Naive B cell (primary cell): ENCODE results near the gene DISP1. TPM values are rescaled to one million over a fixed set of nuclear protein-coding genes. Genes with fewer than 3 reads are reported as not detected.

Source experiments
- ATAC-seq, 2 donors: fragments of 150-1000 bp; cut with Tn5 transposase; 2 replicates each; pipeline ENCODE4 v1.10.0; 2021; ENCODE audit warnings: low read depth in 2 of 2, mild to moderate bottlenecking in 2 of 2, moderate library complexity in 2 of 2
- DNase-seq: peaks from one replicate; pipeline ENCODE4 v3.0.0; 2022
- H3K27ac Mint-ChIP-seq, 6 donors: one replicate each; pipeline ENCODE4 v1.8.0; 2020 to 2022; ENCODE audit warnings: mild to moderate bottlenecking in 6 of 6, mixed read lengths in 6 of 6, moderate library complexity in 5 of 6, inconsistent platforms in 2 of 6
- H3K27me3 Mint-ChIP-seq, 3 donors: one replicate each; pipeline ENCODE4 v1.8.0; 2021 to 2022; ENCODE audit warnings: mixed read lengths in 3 of 3, mild to moderate bottlenecking in 1 of 3
- H3K36me3 Mint-ChIP-seq, 2 donors: one replicate each; pipeline ENCODE4 v1.8.0; 2020 to 2022; ENCODE audit warnings: mixed read lengths in 2 of 2, inconsistent platforms in 1 of 2, mild to moderate bottlenecking in 1 of 2
- H3K4me1 Mint-ChIP-seq, 3 donors: one replicate each; pipeline ENCODE4 v1.8.0; 2020 to 2022; ENCODE audit warnings: mixed read lengths in 3 of 3, inconsistent platforms in 1 of 3, mild to moderate bottlenecking in 1 of 3, moderate library complexity in 1 of 3
- H3K4me3 Mint-ChIP-seq, 8 donors: one replicate each; pipeline ENCODE4 v1.8.0; 2020 to 2022; ENCODE audit warnings: mild to moderate bottlenecking in 8 of 8, mixed read lengths in 8 of 8, moderate library complexity in 8 of 8, inconsistent platforms in 2 of 8
- H3K9me3 Mint-ChIP-seq, 7 donors: one replicate each; pipeline ENCODE4 v1.8.0; 2020 to 2022; ENCODE audit warnings: mixed read lengths in 7 of 7, mild to moderate bottlenecking in 5 of 7, inconsistent platforms in 2 of 7, moderate library complexity in 1 of 7
- polyA plus RNA-seq, 6 donors: library from polyadenylated mRNA; unstranded; fragments of 300-500 nt; fragmentation: Illumina TruSeq; gene quantifications; one replicate each; pipeline ENCODE4 v1.2.3, GENCODE V29; 2021; ENCODE audit warnings: low read depth in 6 of 6

The DISP1 gene
- polyA plus RNA-seq, 6 donors from 2014 or later: 3.4 to 8.4 (median 5.8) TPM

GRCh38 chr1:222786121-222786520, 28.7 kb upstream of the DISP1 start:
- Mint-ChIP-seq H3K9me3 (peaks cover 8 to 24% (median 15%) of the 10 kb centered on the region in 7 donors), H3K4me3 (no peak overlapping the region), H3K4me1 (peaks cover 59 to 81% (median 66%) of the 10 kb centered on the region in 3 donors), H3K27ac (no peak overlapping the region), H3K27me3 (no peaks in the 10 kb centered on the region), H3K36me3 (peaks cover 7 to 23% of the 10 kb centered on the region in 2 donors)
- DNase-seq (no peak), ATAC-seq (no peak)

GRCh38 chr1:222787729-222788128, 27.1 kb upstream of the DISP1 start:
- peaks cover 8 to 24% (median 15%) of the 10 kb centered on the region in 7 donors for H3K9me3 Mint-ChIP-seq
- DNase-seq (no peak), ATAC-seq (no peak)
- H3K36me3 Mint-ChIP-seq: peaks cover 7 to 23% of the 10 kb centered on the region in 2 donors
- H3K27ac Mint-ChIP-seq: peak overlapping the region in 2 of 6 donors; percentile 71 to 88
- H3K4me3 Mint-ChIP-seq: peak overlapping the region in 2 of 8 donors; percentile 23 to 36
- no peaks in the 10 kb centered on the region for H3K27me3 Mint-ChIP-seq
- H3K4me1 Mint-ChIP-seq: peaks cover 64 to 89% (median 68%) of the 10 kb centered on the region in 3 donors

GRCh38 chr1:222788402-222789156, 26.3 kb upstream of the DISP1 start:
- Mint-ChIP-seq H3K27ac (peak overlapping the region in 3 of 6 donors; percentile 10 to 30 (median 11)), H3K27me3 (no peaks in the 10 kb centered on the region), H3K4me1 (peaks cover 67 to 92% (median 74%) of the 10 kb centered on the region in 3 donors), H3K9me3 (peaks cover 8 to 24% (median 15%) of the 10 kb centered on the region in 7 donors), H3K36me3 (peaks cover 7 to 23% of the 10 kb centered on the region in 2 donors), H3K4me3 (peak overlapping the region in 5 of 8 donors; percentile 23 to 62 (median 52))
- no peak for ATAC-seq
- DNase-seq: no peak

GRCh38 chr1:222790115-222790514, 24.7 kb upstream of the DISP1 start:
- Mint-ChIP-seq H3K4me1 (peaks cover 56 to 78% (median 63%) of the 10 kb centered on the region in 3 donors), H3K27ac (peak overlapping the region in 3 of 6 donors; percentile 11 to 74 (median 39)), H3K9me3 (peaks cover 8 to 24% (median 15%) of the 10 kb centered on the region in 7 donors), H3K4me3 (no peak overlapping the region), H3K27me3 (no peaks in the 10 kb centered on the region), H3K36me3 (peaks cover 7 to 23% of the 10 kb centered on the region in 2 donors)
- DNase-seq (no peak), ATAC-seq (no peak)

- H3K27ac Mint-ChIP-seq: peak overlapping the region in 4 of 6 donors; percentile 8 to 68 (median 25)
- peaks cover 8 to 24% (median 15%) of the 10 kb centered on the region in 7 donors for H3K9me3 Mint-ChIP-seq
- no peak for ATAC-seq
- no peak overlapping the region for H3K4me3 Mint-ChIP-seq
- H3K4me1 Mint-ChIP-seq: peaks cover 52 to 74% (median 60%) of the 10 kb centered on the region in 3 donors
- H3K36me3 Mint-ChIP-seq: peaks cover 7 to 23% of the 10 kb centered on the region in 2 donors
- no peak for DNase-seq
- H3K27me3 Mint-ChIP-seq: no peaks in the 10 kb centered on the region
These were observed 24.3 kb upstream of the DISP1 start for GRCh38 chr1:222790520-222790919.

- Mint-ChIP-seq H3K9me3 (peaks cover 8 to 24% (median 15%) of the 10 kb centered on the region in 7 donors), H3K36me3 (peaks cover 7 to 23% of the 10 kb centered on the region in 2 donors), H3K4me3 (no peak overlapping the region), H3K4me1 (peaks cover 46 to 67% (median 57%) of the 10 kb centered on the region in 3 donors), H3K27ac (peak overlapping the region in 3 of 6 donors; percentile 11 to 54 (median 35)), H3K27me3 (no peaks in the 10 kb centered on the region)
- no peak for DNase-seq
- no peak for ATAC-seq
These were observed 23.7 kb upstream of the DISP1 start for GRCh38 chr1:222791006-222791710.

GRCh38 chr1:222792744-222793143, 22.1 kb upstream of the DISP1 start:
- DNase-seq: peak; percentile 42
- no peaks in the 10 kb centered on the region for H3K27me3 Mint-ChIP-seq
- peaks cover 7 to 23% of the 10 kb centered on the region in 2 donors for H3K36me3 Mint-ChIP-seq
- H3K4me3 Mint-ChIP-seq: no peak overlapping the region
- ATAC-seq: peak; percentile 32 to 48
- H3K27ac Mint-ChIP-seq: peak overlapping the region in 3 of 6 donors; percentile 35 to 80 (median 74)
- H3K4me1 Mint-ChIP-seq: peaks cover 34 to 56% (median 47%) of the 10 kb centered on the region in 3 donors
- H3K9me3 Mint-ChIP-seq: peaks cover 8 to 24% (median 15%) of the 10 kb centered on the region in 7 donors

GRCh38 chr1:222794656-222795474, 20.0 kb upstream of the DISP1 start:
- DNase-seq (no peak), ATAC-seq (no peak)
- Mint-ChIP-seq H3K27ac (no peak overlapping the region), H3K9me3 (peaks cover 2 to 11% (median 6%) of the 10 kb centered on the region in 7 donors), H3K36me3 (peaks cover under 1 to 8% of the 10 kb centered on the region in 2 donors), H3K4me1 (peaks cover 25 to 52% (median 43%) of the 10 kb centered on the region in 3 donors), H3K4me3 (no peak overlapping the region), H3K27me3 (no peaks in the 10 kb centered on the region)

- ATAC-seq (peak; percentile 95 to 96), DNase-seq (peak; percentile 22)
- Mint-ChIP-seq H3K27ac (peak overlapping the region in 4 of 6 donors; percentile 39 to 88 (median 62)), H3K36me3 (no peaks in the 10 kb centered on the region), H3K4me1 (peaks cover 9 to 22% (median 20%) of the 10 kb centered on the region in 3 donors), H3K9me3 (no peaks in the 10 kb centered on the region), H3K4me3 (peak overlapping the region in 1 of 8 donors; percentile 47), H3K27me3 (no peaks in the 10 kb centered on the region)
These were observed 16.7 kb upstream of the DISP1 start for GRCh38 chr1:222798116-222798515.

GRCh38 chr1:222798975-222799374, 15.9 kb upstream of the DISP1 start:
- Mint-ChIP-seq H3K4me1 (peaks cover 9 to 20% (median 18%) of the 10 kb centered on the region in 3 donors), H3K27me3 (no peaks in the 10 kb centered on the region), H3K4me3 (peak overlapping the region in 2 of 8 donors; percentile 16 to 65), H3K9me3 (no peaks in the 10 kb centered on the region), H3K27ac (no peak overlapping the region), H3K36me3 (no peaks in the 10 kb centered on the region)
- DNase-seq (no peak), ATAC-seq (no peak)

- Mint-ChIP-seq H3K4me3 (no peak overlapping the region), H3K36me3 (no peaks in the 10 kb centered on the region), H3K9me3 (no peaks in the 10 kb centered on the region), H3K27ac (no peak overlapping the region), H3K27me3 (no peaks in the 10 kb centered on the region), H3K4me1 (peaks cover 9 to 20% (median 18%) of the 10 kb centered on the region in 3 donors)
- ATAC-seq (no peak), DNase-seq (no peak)
These were observed 13.8 kb upstream of the DISP1 start for GRCh38 chr1:222801067-222801466.

- Mint-ChIP-seq H3K4me3 (peak overlapping the region in 1 of 8 donors; percentile 35), H3K9me3 (no peaks in the 10 kb centered on the region), H3K36me3 (no peaks in the 10 kb centered on the region), H3K4me1 (peaks cover 16 to 27% (median 22%) of the 10 kb centered on the region in 3 donors), H3K27ac (no peak overlapping the region), H3K27me3 (no peaks in the 10 kb centered on the region)
- ATAC-seq (no peak), DNase-seq (no peak)
These were observed 3.2 kb upstream of the DISP1 start for GRCh38 chr1:222811671-222812070.
